HL-60 (cell line): ENCODE measurements around the gene HERPUD2.

Experiments
- DNase-seq, 2 experiments: peaks; one replicate each; pipeline ENCODE4 v3.0.0-alpha.2; 2010 to 2020; ENCODE audit warnings: low read depth in 1 of 2, low spot score in 1 of 2
- H3K27ac ChIP-seq: fragments of 250-450 bp; sonication (Bioruptor Pico); replicated peaks from 2 replicates; pipeline ENCODE4 v1.5.1; 2020; ENCODE audit warnings: mild to moderate bottlenecking, moderate library complexity
- H3K27me3 ChIP-seq: fragments of 250-450 bp; sonication (Bioruptor Pico); 2 replicates; pipeline ENCODE4 v1.5.1; 2021; ENCODE audit warnings: mild to moderate bottlenecking, moderate library complexity; ENCODE audit not compliant: insufficient read depth, poor library complexity, severe bottlenecking
- H3K4me3 ChIP-seq: replicated peaks from 2 replicates; pipeline ENCODE4 v1.5.1; 2011; ENCODE audit warnings: mild to moderate bottlenecking, control low read depth, low read length; ENCODE audit not compliant: insufficient read depth
- CTCF ChIP-seq: IDR thresholded peaks from one replicate; pipeline ENCODE4 v1.5.1; 2011; ENCODE audit warnings: low read length, control low read depth, inconsistent platforms; ENCODE audit not compliant: insufficient read depth
- GABPA ChIP-seq: IDR thresholded peaks from 2 replicates; pipeline ENCODE4 v1.6.1; 2012; ENCODE audit warnings: low read depth
- POLR2AphosphoS5 ChIP-seq: IDR thresholded peaks from 2 replicates; pipeline ENCODE4 v1.6.1; 2012; ENCODE audit warnings: low read depth
- SPI1 ChIP-seq: IDR thresholded peaks from 2 replicates; pipeline ENCODE4 v1.6.1; 2012; ENCODE audit warnings: low read depth, mild to moderate bottlenecking, borderline replicate concordance
- TF ChIP-seq, protein P1 (sequence below): IDR thresholded peaks from 2 replicates; pipeline ENCODE4 v1.6.1; 2012; ENCODE audit warnings: low read depth; ENCODE audit not compliant: insufficient replicate concordance

The HERPUD2 gene

DNA sequence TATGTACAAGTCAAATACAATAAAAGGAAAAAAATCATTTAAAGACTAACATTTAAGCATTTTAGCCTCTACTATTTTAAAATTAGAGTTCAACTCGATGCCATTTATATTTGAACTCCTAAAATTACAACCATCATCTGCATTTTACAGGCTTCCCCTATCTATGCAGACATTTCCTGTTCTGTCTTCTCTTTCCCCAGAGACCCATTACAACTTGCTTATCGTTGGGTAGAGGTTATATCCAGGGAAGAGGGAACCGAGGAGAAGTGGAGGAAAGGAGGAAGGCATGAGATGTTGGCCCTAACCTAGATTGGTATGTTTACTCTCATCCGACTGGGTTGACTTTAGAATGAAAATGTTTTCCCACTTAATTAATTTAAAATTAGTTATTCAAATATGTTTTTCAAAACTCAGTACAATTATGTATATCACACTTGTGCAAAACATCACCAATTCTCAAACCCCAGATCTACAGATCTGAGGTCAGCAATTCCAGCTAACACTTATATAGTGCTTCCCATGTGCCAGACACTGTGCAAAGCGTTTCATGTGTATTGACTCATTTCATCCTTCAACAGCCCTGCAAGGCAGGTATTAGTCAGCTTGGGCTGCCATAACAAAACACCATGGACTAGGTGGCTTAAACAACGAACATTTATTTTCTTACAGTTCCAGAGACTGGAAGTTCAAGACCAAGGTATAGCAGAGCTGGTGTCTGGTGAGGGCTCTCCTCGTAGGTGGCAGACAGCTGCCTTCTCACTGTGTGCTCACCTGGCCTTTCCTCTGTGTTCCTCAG, 27.3 kb upstream of the HERPUD2 start:
- Histone ChIP-seq H3K27ac (no peak overlapping the region), H3K4me3 (no peak overlapping the region), H3K27me3 (no peaks in the 10 kb centered on the region)
- TF ChIP-seq CTCF (no peak), GABPA (no peak), POLR2AphosphoS5 (no peak), SPI1 (no peak)
- TF ChIP-seq, protein P1, sequence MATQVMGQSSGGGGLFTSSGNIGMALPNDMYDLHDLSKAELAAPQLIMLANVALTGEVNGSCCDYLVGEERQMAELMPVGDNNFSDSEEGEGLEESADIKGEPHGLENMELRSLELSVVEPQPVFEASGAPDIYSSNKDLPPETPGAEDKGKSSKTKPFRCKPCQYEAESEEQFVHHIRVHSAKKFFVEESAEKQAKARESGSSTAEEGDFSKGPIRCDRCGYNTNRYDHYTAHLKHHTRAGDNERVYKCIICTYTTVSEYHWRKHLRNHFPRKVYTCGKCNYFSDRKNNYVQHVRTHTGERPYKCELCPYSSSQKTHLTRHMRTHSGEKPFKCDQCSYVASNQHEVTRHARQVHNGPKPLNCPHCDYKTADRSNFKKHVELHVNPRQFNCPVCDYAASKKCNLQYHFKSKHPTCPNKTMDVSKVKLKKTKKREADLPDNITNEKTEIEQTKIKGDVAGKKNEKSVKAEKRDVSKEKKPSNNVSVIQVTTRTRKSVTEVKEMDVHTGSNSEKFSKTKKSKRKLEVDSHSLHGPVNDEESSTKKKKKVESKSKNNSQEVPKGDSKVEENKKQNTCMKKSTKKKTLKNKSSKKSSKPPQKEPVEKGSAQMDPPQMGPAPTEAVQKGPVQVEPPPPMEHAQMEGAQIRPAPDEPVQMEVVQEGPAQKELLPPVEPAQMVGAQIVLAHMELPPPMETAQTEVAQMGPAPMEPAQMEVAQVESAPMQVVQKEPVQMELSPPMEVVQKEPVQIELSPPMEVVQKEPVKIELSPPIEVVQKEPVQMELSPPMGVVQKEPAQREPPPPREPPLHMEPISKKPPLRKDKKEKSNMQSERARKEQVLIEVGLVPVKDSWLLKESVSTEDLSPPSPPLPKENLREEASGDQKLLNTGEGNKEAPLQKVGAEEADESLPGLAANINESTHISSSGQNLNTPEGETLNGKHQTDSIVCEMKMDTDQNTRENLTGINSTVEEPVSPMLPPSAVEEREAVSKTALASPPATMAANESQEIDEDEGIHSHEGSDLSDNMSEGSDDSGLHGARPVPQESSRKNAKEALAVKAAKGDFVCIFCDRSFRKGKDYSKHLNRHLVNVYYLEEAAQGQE = no peak
- DNase-seq = no peak

DNA sequence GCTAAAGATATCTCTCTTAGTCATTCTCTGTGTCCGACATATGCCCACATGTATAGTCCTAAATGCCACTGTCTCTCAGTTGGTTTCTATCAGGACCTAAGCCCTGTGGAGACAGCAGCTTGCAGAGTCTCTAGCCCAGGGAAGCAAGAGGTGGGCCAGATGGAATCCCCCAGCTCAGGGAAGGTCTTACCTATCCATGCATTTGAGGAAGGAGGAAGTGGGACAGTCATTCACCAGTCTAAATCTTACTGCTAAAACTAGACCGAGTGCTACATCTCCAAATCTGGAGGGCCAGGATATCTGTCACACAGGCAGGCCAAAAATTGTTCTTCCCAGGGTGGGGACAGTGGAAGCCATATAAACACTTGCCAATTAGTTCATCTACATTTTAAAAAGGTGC, 26.4 kb upstream of the HERPUD2 start:
- H3K27ac ChIP-seq = no peak overlapping the region
- no peak for DNase-seq
- TF ChIP-seq, protein P1 = no peak
- TF ChIP-seq GABPA = no peak
- TF ChIP-seq CTCF = no peak
- TF ChIP-seq POLR2AphosphoS5 = no peak
- no peak for TF ChIP-seq SPI1
- H3K27me3 ChIP-seq = no peaks in the 10 kb centered on the region
- no peak overlapping the region for H3K4me3 ChIP-seq

GRCh38 chr7:35720849-35721248, 25.9 kb upstream of the HERPUD2 start:
- no peak overlapping the region for H3K4me3 ChIP-seq

More at GRCh38 chr7:35720849-35721248, 25.9 kb upstream of the HERPUD2 start:
- no peaks in the 10 kb centered on the region for H3K27me3 ChIP-seq
- TF ChIP-seq CTCF (no peak), GABPA (no peak), SPI1 (no peak), POLR2AphosphoS5 (no peak)
- TF ChIP-seq, protein P1 = no peak
- H3K27ac ChIP-seq = no peak overlapping the region
- DNase-seq = no peak
